Tibial nerve (tissue), 3 donors: ENCODE measurements around the gene TAS2R20.

Experiments
- POLR2A ChIP-seq, 2 donors: fragments of 450-650 bp; IDR thresholded peaks; one replicate each; pipeline ENCODE4 v1.6.1; 2017; ENCODE audit warnings: antibody characterized with exemption in 2 of 2, mild to moderate bottlenecking in 2 of 2, moderate library complexity in 2 of 2
- TF ChIP-seq, protein P1 (sequence below), 5 experiments: fragments of 200-600 bp in 3 of 5; fragments of 450-650 bp in 2 of 5; sonication (generic) in 3 of 5; IDR thresholded peaks; one replicate each; pipeline ENCODE4 v1.5.1; 2016 to 2019; ENCODE audit warnings: antibody characterized with exemption in 5 of 5, mild to moderate bottlenecking in 3 of 5, moderate library complexity in 2 of 5

DNA sequence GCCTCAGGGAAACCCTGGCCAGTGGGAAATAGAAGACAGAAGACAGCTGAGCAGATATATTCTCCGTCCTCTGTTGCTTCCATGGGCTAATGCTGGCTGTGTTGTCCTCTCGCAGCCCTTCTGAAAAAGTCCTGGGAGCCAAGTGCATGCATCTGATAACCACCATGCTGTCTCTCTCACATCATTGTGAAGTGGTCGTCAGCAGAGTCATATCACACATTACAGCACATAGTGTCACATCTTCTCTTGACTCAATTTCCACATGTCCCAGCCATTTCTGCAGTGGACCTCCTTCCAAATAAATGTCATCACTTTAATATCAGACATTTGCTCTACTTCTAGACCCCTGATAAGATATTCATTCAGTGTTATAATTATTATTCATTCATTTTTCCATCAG lies 3.8 kb downstream of the TAS2R20 start:
- TF ChIP-seq, protein P1, sequence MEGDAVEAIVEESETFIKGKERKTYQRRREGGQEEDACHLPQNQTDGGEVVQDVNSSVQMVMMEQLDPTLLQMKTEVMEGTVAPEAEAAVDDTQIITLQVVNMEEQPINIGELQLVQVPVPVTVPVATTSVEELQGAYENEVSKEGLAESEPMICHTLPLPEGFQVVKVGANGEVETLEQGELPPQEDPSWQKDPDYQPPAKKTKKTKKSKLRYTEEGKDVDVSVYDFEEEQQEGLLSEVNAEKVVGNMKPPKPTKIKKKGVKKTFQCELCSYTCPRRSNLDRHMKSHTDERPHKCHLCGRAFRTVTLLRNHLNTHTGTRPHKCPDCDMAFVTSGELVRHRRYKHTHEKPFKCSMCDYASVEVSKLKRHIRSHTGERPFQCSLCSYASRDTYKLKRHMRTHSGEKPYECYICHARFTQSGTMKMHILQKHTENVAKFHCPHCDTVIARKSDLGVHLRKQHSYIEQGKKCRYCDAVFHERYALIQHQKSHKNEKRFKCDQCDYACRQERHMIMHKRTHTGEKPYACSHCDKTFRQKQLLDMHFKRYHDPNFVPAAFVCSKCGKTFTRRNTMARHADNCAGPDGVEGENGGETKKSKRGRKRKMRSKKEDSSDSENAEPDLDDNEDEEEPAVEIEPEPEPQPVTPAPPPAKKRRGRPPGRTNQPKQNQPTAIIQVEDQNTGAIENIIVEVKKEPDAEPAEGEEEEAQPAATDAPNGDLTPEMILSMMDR (IDR thresholded peaks at IDR 0.05), result no peak
- TF ChIP-seq POLR2A (IDR thresholded peaks at IDR 0.05), result no peak
